Thyroid gland (tissue), 4 donors: ENCODE data around the gene IRX4. TPM values are rescaled to one million over a fixed set of nuclear protein-coding genes. Genes with fewer than 3 reads are reported as not detected.

ENCODE experiments used
- DNase-seq, 2 donors: peaks; one replicate each; pipeline ENCODE4 v3.0.0-alpha.2; 2019
- H3K27ac ChIP-seq, 3 donors: fragments of 200-600 bp; sonication (generic); 1 replicate in 2 of 3; 2 replicates in 1 of 3; pipeline ENCODE4 v1.5.1; 2016 to 2019; ENCODE audit warnings: mild to moderate bottlenecking in 1 of 3, moderate library complexity in 1 of 3
- H3K27me3 ChIP-seq: fragments of 200-600 bp; sonication (generic); one replicate; pipeline ENCODE4 v1.5.1; 2019
- H3K36me3 ChIP-seq, 2 donors: fragments of 200-600 bp; sonication (generic); one replicate each; pipeline ENCODE4 v1.5.1; 2016 to 2019
- H3K4me1 ChIP-seq, 2 donors: fragments of 200-600 bp; sonication (generic); one replicate each; pipeline ENCODE4 v1.5.1; 2017 to 2019
- H3K4me3 ChIP-seq, 3 donors: fragments of 200-600 bp; sonication (generic); replicated peaks in 1 of 3; 1 replicate in 2 of 3; 2 replicates in 1 of 3; pipeline ENCODE4 v1.5.1; 2016; ENCODE audit warnings: mild to moderate bottlenecking in 1 of 3
- H3K9me3 ChIP-seq: fragments of 200-600 bp; sonication (generic); one replicate; pipeline ENCODE4 v1.5.1; 2017
- CTCF ChIP-seq, 6 experiments: fragments of 200-600 bp in 3 of 6; fragments of 450-650 bp in 3 of 6; sonication (generic) in 3 of 6; IDR thresholded peaks; one replicate each; pipeline ENCODE4 v1.5.1; 2016 to 2019; ENCODE audit warnings: antibody characterized with exemption in 6 of 6, mild to moderate bottlenecking in 2 of 6, inconsistent platforms in 1 of 6, moderate library complexity in 1 of 6
- POLR2A ChIP-seq, 2 donors: fragments of 450-650 bp; IDR thresholded peaks; one replicate each; pipeline ENCODE4 v1.6.1; 2017; ENCODE audit warnings: antibody characterized with exemption in 2 of 2, mild to moderate bottlenecking in 2 of 2, moderate library complexity in 1 of 2
- WGBS, 2 donors: methylation state at CpG; one replicate each; pipeline ENCODE4 v1.1.5; 2017; 5-methylcytosine and 5-hydroxymethylcytosine counted together
- intact Hi-C: fragments of 100-400 bp; cut with DNase I; formaldehyde crosslinking; loops from one replicate; pipeline ENCODE4 v1.15.1; 2023
- total RNA-seq, 4 donors: library from RNA; depleted of rRNA; stranded (reverse); fragments of >200 nt; gene quantifications; one replicate each; pipeline ENCODE4 v1.2.3, GENCODE V29; 2016

IRX4 gene
- total RNA-seq, 4 donors from 2014 or later, result not detected

GRCh38 chr5:1879292-1880263, 3.1 kb downstream of the IRX4 start:
- no peak for DNase-seq
- TF ChIP-seq POLR2A (IDR thresholded peaks at IDR 0.05), result no peak
- no peak for TF ChIP-seq CTCF (IDR thresholded peaks at IDR 0.05)
- Histone ChIP-seq H3K27ac (no peak overlapping the region), H3K27me3 (peaks cover 53% of the 10 kb centered on the region), H3K4me3 (no peak overlapping the region), H3K9me3 (no peaks in the 10 kb centered on the region), H3K36me3 (no peaks in the 10 kb centered on the region), H3K4me1 (peaks cover 20 to 42% of the 10 kb centered on the region in 2 donors)
- 16 to 19% methylated on average over 18 to 37 of the region's 48 CpGs for WGBS, 2 donors
- intact Hi-C loops, result no loop called here

- Histone ChIP-seq H3K27me3 (peaks cover 44% of the 10 kb centered on the region), H3K4me1 (peaks cover 17 to 34% of the 10 kb centered on the region in 2 donors), H3K4me3 (no peak overlapping the region), H3K27ac (no peak overlapping the region), H3K36me3 (no peaks in the 10 kb centered on the region), H3K9me3 (no peaks in the 10 kb centered on the region)
- DNase-seq, result no peak
- WGBS, 2 donors, result 2 to 4% methylated on average over 9 to 22 of the region's 79 CpGs
- TF ChIP-seq CTCF (IDR thresholded peaks at IDR 0.05), result no peak
- TF ChIP-seq POLR2A (IDR thresholded peaks at IDR 0.05), result no peak
- intact Hi-C loops, result no loop called here
These were observed 4.5 kb downstream of the IRX4 start for GRCh38 chr5:1878050-1878849.

GRCh38 chr5:1877103-1878049, 5.3 kb downstream of the IRX4 start:
- H3K9me3 ChIP-seq, result no peaks in the 10 kb centered on the region
- TF ChIP-seq CTCF (IDR thresholded peaks at IDR 0.05), result no peak
- TF ChIP-seq POLR2A (IDR thresholded peaks at IDR 0.05), result no peak
- peaks cover 17 to 25% of the 10 kb centered on the region in 2 donors for H3K4me1 ChIP-seq
- intact Hi-C loops, result no loop called here
- 10 to 12% methylated on average over 31 to 32 of the region's 46 CpGs for WGBS, 2 donors
- no peak for DNase-seq
- H3K27me3 ChIP-seq, result peaks cover 41% of the 10 kb centered on the region
- H3K27ac ChIP-seq, result no peak overlapping the region
- H3K36me3 ChIP-seq, result no peaks in the 10 kb centered on the region
- H3K4me3 ChIP-seq, result no peak overlapping the region

GRCh38 chr5:1876660-1877064, 6.1 kb downstream of the IRX4 start:
- WGBS, 2 donors, result 3 to 11% methylated on average over 11 to 40 of the region's 43 CpGs
- H3K4me3 ChIP-seq, result no peak overlapping the region
- no peak overlapping the region for H3K27ac ChIP-seq
- TF ChIP-seq POLR2A (IDR thresholded peaks at IDR 0.05) (no peak), CTCF (IDR thresholded peaks at IDR 0.05) (no peak)
- peaks cover 17 to 21% of the 10 kb centered on the region in 2 donors for H3K4me1 ChIP-seq
- H3K27me3 ChIP-seq, result peaks cover 33% of the 10 kb centered on the region
- no peaks in the 10 kb centered on the region for H3K36me3 ChIP-seq
- no peak for DNase-seq
- H3K9me3 ChIP-seq, result no peaks in the 10 kb centered on the region
- intact Hi-C loops, result no loop called here
